DMS79 treated with DMSO at 0.1 percent for 48 hours (cell line): Measurements from ENCODE around the gene TXNL1.

Experiments used
- DNase-seq: peaks from one replicate; lab custom pipeline; 2025; lab: John Stamatoyannopoulos, UW

TXNL1 gene

DNA sequence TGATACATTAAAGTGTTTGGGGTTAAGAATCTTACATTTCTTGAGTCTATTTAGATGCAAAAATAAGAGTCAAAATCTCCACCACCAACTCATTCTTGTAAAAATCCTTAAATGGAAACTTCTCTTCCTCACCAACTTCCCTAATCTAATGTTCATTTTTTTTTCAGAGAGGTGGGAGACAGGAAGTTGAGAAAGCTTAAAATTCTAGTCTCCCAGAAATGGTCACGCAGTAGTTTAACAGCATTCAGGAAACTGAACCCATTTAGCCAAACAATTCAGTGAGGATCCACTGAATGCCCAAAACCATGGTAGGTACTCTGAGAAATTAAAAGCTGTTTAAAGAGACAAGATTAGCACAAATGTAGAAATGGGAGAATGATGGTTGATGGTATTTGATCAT, 69.0 kb downstream of the TXNL1 start:
- no peak for DNase-seq

DNA sequence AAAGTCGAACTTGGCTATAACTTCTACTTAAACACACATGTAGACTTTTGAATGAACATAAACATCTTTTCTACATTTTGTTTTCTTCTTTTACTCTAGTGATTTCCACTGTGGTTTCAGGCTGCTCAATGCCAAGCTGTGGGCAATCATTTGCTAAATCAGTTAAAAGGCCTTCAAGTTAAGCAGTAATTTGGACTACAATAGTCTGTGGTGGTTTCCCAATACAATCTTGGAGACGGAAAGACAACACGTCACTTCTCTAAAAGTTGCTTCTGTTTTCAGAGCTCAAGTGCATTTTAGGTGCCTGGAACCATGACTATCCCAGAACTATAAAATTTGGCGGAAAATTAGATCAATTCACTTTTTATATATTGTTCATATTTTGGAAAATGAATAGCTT, 69.4 kb downstream of the TXNL1 start:
- no peak for DNase-seq

DNA sequence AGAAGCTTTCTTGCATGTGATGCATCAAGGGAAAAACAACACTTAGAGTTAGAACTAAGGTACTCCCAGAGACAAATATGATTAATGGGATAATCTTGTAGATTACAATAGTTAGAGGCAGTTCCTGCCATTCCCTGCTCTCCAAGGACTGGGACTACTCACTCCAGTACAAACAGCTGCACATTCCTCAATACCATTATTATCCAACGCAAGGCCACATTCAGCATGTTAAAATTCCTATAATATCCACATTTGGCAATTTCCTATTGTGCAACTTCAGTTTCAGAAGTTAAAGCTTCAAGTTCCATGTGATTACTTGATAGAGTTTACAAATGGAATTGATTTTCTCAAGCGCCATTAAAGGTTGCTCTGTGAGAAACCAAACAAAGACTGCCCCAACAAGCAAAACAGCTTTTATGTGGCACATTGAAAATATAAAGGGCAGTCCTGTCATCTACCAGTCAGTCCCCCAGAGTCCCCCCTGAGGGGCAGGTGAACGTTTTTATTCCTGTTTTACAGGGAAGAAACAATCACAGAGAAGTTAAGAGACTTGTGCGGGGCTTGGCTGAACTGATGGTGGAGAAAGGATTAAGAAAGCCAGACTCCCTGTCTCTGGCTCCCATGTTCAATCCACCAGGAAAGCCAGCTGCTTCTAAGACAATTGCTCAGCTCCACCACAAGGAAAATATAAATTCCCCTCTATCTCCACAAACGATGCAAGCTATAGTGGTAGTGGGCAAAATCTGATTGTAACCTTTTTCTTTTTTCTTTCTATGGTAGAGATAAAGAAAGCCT, 72.6 kb downstream of the TXNL1 start:
- DNase-seq, result no peak

DNA sequence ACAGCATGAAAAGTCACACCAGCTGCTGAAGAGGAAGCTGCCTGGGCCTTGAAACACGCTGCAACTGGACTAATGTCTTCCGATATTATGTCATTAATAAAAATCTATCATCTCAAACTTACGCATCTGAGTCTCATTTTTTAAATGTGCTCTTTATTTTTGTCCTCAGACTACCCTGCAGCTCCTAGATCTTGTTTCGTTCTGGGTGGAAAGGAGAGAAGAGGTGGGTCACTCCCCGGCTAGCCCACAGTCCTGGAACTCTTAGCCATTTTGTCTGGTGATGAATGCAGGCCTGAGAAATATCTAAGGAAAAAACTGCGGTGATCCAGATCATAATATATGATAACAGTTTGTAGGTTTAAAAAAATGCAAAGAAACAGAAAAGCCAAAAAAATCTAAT, 73.3 kb downstream of the TXNL1 start:
- no peak for DNase-seq

DNA sequence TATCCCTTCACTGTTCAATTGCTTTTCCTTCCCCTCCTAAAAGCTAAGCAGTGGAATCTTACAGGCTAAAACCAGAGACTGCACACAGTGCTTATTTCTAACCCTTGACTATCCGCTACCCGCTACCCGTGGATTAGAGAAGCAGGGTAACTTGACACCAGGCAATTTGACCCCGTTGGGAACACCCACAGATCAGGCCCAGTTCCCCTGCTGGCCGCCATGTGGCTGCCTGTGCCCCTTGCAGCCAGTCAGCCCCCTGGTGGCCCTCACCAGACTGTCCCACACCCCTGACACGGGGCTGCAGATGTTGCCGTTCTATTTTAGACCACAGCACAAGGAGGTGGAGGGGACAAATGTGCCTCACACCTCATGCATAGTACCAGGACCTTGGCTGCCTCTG, 74.8 kb downstream of the TXNL1 start:
- DNase-seq, result no peak

DNA sequence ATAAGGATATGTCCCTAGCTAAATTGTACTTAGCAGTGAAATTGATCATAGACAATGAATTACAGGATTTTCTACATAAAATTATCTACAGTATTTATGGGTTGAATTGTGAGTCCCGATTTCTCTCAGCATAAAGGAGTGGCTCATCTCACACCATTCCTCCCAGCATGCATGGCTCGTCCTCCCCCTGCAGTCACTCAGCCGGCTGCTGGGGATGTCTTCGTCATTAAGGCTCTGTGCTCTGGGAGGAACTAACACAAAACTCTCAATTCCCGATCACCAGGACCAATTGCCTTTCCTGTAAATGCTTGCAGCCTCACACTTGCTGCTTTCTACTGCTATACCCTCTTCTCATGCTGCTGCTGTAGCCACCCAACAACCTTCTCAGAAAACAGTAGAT, 75.9 kb downstream of the TXNL1 start:
- DNase-seq, result no peak

DNA sequence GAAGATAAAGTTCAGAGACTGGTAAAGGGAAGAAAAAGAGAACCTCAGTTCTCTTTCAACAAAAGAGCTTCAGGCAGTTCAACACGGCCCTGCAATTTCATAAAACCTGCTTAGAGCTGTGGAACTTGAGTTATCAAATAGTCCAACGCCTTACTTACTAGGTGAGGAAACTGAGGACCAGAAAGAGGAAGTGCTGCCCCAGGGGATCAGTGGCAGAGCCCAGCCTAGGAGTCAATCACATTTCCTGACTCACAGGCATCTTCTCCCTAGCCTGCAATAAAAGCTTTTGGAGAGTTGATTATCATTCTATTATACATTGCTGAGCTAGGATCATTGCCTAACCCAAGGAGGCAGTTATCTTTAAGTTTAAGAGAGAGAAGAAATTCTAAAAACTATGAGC, 77.4 kb downstream of the TXNL1 start:
- DNase-seq, result no peak

DNA sequence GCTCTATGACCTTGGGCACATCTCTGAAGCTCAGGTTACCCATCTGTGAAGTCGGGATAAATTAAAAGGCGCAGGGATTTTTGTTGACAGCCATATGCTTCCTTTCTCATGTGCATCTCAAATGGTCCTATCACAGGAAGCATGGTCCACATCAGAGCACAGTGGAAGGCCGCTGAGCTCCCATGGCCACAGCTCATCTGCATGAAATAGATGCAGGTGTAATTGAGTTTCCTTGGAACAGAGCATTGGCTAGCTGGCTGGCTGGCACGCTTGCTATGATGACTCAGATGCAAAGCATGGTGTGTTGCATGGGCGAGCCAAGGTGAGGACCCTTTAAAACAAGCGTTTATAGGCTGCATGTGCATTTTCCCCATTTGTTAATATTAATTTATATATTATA, 79.3 kb downstream of the TXNL1 start:
- DNase-seq, result no peak

DNA sequence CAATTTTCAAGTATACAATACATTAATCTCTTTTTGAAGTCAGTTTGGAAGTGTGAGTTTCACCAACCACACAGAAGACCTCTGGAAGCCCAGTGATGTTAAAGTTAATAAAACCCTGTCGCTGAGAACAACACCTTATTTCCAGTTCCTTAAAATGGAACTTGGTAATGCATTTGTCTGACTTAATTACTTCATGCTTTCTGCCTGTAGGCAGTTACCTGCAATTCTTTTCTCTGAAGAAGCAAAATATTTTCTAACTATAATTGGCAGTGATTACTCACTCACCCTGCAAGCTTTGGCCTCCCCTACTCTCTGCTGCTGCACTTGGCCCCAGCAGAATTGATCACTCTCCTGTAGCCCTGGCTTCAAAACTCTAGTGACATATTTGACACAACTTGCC, 81.5 kb downstream of the TXNL1 start:
- no peak for DNase-seq

DNA sequence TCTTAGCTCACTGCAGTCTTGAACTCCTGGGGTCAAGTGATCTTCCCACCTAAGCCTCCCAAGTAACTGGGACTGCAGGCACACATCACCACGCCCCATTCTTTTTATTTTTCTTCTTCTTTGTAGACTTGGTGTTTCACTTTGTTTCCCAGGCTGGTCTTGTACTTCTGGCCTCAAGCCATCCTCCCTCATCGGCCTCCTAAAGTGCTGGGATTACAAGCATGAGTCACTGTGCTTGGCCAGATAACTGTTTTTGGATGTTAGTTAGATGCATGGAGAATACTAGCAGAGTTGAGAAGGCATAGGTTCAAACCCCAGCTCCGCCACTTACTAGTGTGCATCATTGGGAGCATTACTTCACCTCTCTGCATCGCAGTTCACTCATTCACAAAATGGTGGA, 88.3 kb downstream of the TXNL1 start:
- DNase-seq, result no peak
